Chondrocyte (in vitro differentiated cells): ENCODE measurements around the gene CLIC5. TPM values are rescaled to one million over a fixed set of nuclear protein-coding genes. Genes with fewer than 3 reads are reported as not detected.

Experiments
- DNase-seq: peaks from one replicate; pipeline ENCODE4 v3.0.0; 2021; ENCODE audit warnings: mixed read lengths, low spot score
- H3K27ac Mint-ChIP-seq: one replicate; pipeline ENCODE4 v1.8.0; 2021; ENCODE audit warnings: mild to moderate bottlenecking, moderate library complexity, mixed read lengths; ENCODE audit not compliant: unreplicated experiment
- H3K27me3 Mint-ChIP-seq: 2 replicates; pipeline ENCODE4 v1.8.0; 2021; ENCODE audit warnings: low read depth, mixed read lengths
- H3K36me3 Mint-ChIP-seq: 2 replicates; pipeline ENCODE4 v1.8.0; 2021; ENCODE audit warnings: low read depth, mixed read lengths
- H3K4me1 Mint-ChIP-seq: 2 replicates; pipeline ENCODE4 v1.8.0; 2021; ENCODE audit warnings: low read depth, mild to moderate bottlenecking, mixed read lengths
- H3K4me3 Mint-ChIP-seq: one replicate; pipeline ENCODE4 v1.8.0; 2021; ENCODE audit warnings: mild to moderate bottlenecking, moderate library complexity, mixed read lengths; ENCODE audit not compliant: unreplicated experiment
- H3K9me3 Mint-ChIP-seq: 2 replicates; pipeline ENCODE4 v1.8.0; 2021; ENCODE audit warnings: low read depth, mixed read lengths
- CTCF ChIP-seq: fragments of 200-600 bp; sonication (generic); IDR thresholded peaks from 2 replicates; pipeline ENCODE4 v1.5.0; 2021; ENCODE audit warnings: antibody characterized with exemption, mild to moderate bottlenecking, moderate library complexity
- total RNA-seq: library from RNA; stranded (reverse); gene quantifications from 3 replicates; pipeline ENCODE4 v1.2.1, GENCODE V29; 2021

CLIC5 gene
- total RNA-seq, 1 donor from 2014 or later: not detected

DNA sequence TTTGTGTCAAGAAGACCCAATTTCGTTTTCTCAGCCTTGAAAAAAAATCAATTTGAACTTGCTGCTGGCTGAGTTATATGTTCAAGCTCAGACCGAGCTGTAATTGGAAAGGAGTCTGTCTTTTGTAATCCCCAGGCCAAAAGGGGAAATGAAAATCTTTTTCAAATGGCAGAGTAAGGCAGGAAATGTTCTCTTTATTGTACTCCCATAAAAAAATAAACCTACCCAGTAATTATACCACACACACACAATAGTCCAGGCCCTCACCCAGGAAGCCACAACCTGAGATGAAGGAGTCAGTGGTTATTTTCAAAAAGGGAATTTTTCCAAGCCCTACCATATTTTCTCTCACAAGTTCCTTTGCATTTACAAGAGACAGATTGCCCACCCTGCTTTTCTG lies 45.3 kb downstream of the CLIC5 start:
- H3K4me3 Mint-ChIP-seq: no peak overlapping the region
- no peak for TF ChIP-seq CTCF
- H3K36me3 Mint-ChIP-seq: peaks cover 2% of the 10 kb centered on the region
- H3K4me1 Mint-ChIP-seq: peaks cover 23% of the 10 kb centered on the region
- no peak for DNase-seq
- H3K9me3 Mint-ChIP-seq: peaks cover 4% of the 10 kb centered on the region
- no peaks in the 10 kb centered on the region for H3K27me3 Mint-ChIP-seq
- no peak overlapping the region for H3K27ac Mint-ChIP-seq

- Mint-ChIP-seq H3K4me3 (no peak overlapping the region), H3K27me3 (no peaks in the 10 kb centered on the region), H3K36me3 (peaks cover under 1% of the 10 kb centered on the region), H3K27ac (no peak overlapping the region), H3K9me3 (peaks cover 2% of the 10 kb centered on the region), H3K4me1 (peaks cover 27% of the 10 kb centered on the region)
- no peak for TF ChIP-seq CTCF
- DNase-seq: no peak
Observed at GRCh38 chr6:45969883-45970282, 45.8 kb downstream of the CLIC5 start.

DNA sequence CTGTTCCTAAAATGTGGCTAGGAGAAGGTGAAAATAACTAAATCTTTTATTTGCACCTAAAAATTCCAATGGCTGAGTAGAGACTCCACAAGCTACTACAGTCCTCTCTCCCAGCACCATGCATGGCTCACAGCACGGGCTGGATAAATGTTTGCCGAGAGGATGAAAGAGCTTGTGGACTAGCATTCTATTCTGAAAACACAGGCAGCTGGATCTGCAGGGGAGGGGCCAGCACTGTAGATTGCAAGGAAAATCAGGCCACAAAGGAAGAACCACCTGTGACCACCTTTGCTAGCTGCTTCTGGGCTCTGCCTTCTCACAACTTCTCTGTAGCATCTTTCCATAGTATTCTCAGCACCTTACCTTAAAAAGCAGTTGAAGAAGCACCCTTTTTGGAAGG lies 46.6 kb downstream of the CLIC5 start:
- no peak overlapping the region for H3K27ac Mint-ChIP-seq
- peaks cover 6% of the 10 kb centered on the region for H3K9me3 Mint-ChIP-seq
- peaks cover 28% of the 10 kb centered on the region for H3K4me1 Mint-ChIP-seq
- no peaks in the 10 kb centered on the region for H3K27me3 Mint-ChIP-seq
- H3K4me3 Mint-ChIP-seq: no peak overlapping the region
- TF ChIP-seq CTCF: no peak
- no peak for DNase-seq
- peaks cover 1% of the 10 kb centered on the region for H3K36me3 Mint-ChIP-seq

DNA sequence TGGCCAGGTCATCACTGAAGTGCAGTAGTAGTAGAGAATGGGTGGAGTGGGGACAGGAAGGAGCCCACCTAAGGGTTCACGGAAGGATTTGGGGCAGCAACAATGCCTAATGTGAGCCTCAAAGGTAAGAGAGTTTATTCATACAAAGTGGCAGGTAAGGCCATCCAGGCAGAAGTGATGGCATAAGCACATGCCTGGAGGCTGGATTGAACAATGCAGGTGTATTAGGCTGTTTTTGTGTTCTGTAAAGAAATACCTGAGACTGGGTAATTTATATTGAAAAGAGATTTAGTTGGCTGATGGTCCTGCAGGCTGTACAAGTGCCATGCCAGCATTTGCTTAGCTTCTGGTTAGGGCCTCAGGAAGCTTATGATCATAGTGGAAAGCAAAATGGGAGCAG lies 48.3 kb downstream of the CLIC5 start:
- Mint-ChIP-seq H3K27me3 (no peaks in the 10 kb centered on the region), H3K9me3 (peaks cover 7% of the 10 kb centered on the region), H3K4me3 (no peak overlapping the region), H3K4me1 (peaks cover 28% of the 10 kb centered on the region), H3K36me3 (peaks cover 1% of the 10 kb centered on the region), H3K27ac (no peak overlapping the region)
- no peak for DNase-seq
- TF ChIP-seq CTCF: no peak

GRCh38 chr6:45966797-45967196 lies 48.9 kb downstream of the CLIC5 start:
- H3K36me3 Mint-ChIP-seq: peaks cover 1% of the 10 kb centered on the region
- no peak for TF ChIP-seq CTCF
- no peak overlapping the region for H3K27ac Mint-ChIP-seq

More at GRCh38 chr6:45966797-45967196, 48.9 kb downstream of the CLIC5 start:
- peaks cover 28% of the 10 kb centered on the region for H3K4me1 Mint-ChIP-seq
- peaks cover 7% of the 10 kb centered on the region for H3K9me3 Mint-ChIP-seq
- no peak for DNase-seq
- no peak overlapping the region for H3K4me3 Mint-ChIP-seq
- no peaks in the 10 kb centered on the region for H3K27me3 Mint-ChIP-seq
